Stimulated activated CD8-positive, alpha-beta memory T cell treated with anti-CD3 and anti-CD28 coated beads, Interleukin-7, amount 100 ng/mL, for 1 hour (primary cell): ENCODE data around the gene DTX3.
"Not testable (repeated sequence)": the region's sequence is repeated elsewhere in the genome, so short reads cannot be mapped to it uniquely, and the experiment has no call there.

Experiments
- DNase-seq, 2 donors: peaks; one replicate each; pipeline ENCODE4 v3.0.0-alpha.2; 2020; ENCODE audit warnings: low read depth in 2 of 2

Gene DTX3, protein sequence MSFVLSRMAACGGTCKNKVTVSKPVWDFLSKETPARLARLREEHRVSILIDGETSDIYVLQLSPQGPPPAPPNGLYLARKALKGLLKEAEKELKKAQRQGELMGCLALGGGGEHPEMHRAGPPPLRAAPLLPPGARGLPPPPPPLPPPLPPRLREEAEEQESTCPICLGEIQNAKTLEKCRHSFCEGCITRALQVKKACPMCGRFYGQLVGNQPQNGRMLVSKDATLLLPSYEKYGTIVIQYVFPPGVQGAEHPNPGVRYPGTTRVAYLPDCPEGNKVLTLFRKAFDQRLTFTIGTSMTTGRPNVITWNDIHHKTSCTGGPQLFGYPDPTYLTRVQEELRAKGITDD

DNA sequence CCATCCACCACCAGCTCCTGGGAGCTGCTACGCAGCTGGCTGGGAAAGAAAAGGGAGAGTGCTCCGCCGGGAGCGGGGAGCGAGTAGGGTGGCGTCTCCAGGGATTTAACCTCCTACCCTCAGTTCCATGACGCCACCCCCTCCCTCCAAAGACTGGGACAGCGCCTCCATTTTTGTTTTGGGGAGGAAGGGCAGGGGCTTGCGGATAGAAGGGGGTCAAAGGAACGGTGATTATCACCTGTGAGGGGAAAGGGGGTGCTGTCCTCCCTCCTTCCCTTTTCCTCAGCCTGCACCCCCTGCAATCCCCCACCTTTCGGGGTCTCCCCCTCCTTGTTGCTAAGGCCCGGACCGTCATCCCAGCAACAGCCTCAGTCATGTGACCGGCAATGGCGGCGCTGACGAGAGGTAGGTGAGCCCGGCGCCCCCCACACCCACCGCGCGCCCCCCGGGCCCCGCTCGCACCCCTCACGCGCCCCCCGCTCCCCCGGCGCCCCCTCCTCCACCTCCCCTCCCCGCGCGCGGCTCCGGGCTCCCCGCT, at the start of gene DTX3:
DTX3 (plus strand) TSS at position 371 of the 538 bp plus-strand sequence. CDS start 1,694 bp downstream, outside the sequence.
- no peak for DNase-seq

DNA sequence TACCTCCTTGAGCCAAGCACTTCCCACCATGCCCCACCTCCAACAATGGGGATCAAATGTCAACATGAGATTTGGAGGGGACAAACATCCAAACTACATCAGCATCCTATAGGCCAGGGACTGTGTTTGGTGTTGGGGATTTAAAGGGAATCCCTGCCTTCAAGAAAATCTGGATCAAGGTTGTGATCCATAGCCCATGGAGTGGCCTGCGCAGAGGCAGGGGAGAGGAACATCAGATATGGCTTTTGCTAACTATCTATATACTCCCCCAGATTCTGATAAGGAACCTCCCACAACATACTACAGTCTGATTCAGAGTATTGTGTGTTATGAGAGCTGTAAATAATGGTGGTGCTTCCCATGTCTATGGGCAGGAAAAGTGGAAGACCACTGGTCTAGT, 49.7 kb upstream of the DTX3 start:
- no peak for DNase-seq

GRCh38 chr12:57558864-57559263, 45.8 kb upstream of the DTX3 start:
- no peak for DNase-seq

GRCh38 chr12:57560516-57560915, 44.1 kb upstream of the DTX3 start:
- DNase-seq = no peak

GRCh38 chr12:57561117-57561516, 43.5 kb upstream of the DTX3 start:
- not testable (repeated sequence) for DNase-seq

DNA sequence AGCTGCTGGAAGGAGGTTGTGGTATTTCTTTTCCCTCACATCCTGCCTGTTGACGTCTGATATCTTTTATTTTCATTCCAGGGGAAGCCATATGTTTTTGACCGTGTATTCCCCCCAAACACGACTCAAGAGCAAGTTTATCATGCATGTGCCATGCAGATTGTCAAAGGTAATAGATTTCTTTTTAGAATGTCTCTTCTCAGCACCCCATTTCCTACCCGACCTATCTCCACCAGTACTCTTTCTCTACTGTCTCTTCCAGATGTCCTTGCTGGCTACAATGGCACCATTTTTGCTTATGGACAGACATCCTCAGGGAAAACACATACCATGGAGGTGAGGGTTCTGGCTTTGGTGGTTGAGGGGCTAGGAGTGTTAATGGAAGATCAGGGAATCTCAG, 41.3 kb upstream of the DTX3 start:
- DNase-seq = no peak

DNA sequence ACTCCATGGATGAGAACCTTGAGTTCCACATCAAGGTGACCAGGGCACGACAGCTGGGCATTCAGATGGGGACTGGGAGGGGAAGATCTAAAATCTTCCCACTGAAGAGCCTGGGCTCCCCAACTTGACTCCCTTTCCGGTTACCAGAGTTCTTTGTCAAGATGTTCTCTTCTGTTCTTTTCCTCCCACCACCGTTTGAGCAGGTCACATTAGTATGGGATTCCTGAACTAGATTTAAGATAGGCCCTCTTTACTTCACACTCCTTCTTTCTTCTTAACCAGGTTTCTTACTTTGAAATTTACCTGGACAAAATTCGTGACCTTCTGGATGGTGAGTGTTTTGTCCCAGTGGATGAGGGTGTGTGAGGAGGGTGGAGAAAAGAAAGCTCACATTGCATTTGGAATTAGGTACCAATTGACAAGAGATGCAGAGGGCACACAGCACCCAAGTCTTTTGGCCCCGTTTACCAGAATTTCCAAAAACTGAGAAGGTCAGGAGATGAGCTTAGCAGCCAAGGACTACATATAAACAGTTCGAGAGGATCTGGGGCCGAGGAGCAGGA, 40.4 kb upstream of the DTX3 start:
- no peak for DNase-seq

DNA sequence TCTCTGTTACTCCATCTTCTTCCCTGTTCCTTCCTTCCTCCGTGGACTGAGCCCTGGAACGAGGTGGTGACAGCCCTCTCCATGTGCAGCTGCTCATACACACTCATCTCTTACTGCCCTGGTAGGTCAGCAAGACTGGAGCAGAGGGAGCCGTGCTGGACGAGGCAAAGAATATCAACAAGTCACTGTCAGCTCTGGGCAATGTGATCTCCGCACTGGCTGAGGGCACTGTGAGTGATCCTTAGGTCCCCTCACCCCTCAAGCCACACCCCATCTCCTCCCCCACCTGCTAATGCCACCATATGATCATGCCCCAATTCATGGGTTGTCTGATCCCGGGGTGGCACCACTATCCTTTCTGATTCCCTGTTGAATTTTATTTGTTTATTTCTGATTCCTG, 35.8 kb upstream of the DTX3 start:
- no peak for DNase-seq

- no peak for DNase-seq
Observed at GRCh38 chr12:57569858-57570257, 34.8 kb upstream of the DTX3 start.

DNA sequence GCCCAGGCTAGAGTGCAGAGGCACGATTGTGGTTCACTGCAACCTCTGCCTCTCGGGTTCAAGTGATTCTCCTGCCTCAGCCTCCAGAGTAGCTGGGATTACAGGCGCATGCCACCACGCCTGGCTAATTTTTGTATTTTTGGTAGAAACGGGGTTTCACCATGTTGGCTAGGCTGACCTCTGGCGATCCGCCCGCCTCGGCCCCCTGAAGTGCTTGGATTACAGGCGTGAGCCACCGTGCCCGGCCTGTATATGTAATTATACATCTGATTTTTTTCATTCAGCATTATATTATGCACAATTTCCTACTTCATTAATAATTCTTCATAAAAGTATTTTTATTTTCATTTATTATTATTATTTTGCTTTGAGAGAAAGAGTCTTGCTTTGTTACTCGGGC, 34.2 kb upstream of the DTX3 start:
- not testable (repeated sequence) for DNase-seq

DNA sequence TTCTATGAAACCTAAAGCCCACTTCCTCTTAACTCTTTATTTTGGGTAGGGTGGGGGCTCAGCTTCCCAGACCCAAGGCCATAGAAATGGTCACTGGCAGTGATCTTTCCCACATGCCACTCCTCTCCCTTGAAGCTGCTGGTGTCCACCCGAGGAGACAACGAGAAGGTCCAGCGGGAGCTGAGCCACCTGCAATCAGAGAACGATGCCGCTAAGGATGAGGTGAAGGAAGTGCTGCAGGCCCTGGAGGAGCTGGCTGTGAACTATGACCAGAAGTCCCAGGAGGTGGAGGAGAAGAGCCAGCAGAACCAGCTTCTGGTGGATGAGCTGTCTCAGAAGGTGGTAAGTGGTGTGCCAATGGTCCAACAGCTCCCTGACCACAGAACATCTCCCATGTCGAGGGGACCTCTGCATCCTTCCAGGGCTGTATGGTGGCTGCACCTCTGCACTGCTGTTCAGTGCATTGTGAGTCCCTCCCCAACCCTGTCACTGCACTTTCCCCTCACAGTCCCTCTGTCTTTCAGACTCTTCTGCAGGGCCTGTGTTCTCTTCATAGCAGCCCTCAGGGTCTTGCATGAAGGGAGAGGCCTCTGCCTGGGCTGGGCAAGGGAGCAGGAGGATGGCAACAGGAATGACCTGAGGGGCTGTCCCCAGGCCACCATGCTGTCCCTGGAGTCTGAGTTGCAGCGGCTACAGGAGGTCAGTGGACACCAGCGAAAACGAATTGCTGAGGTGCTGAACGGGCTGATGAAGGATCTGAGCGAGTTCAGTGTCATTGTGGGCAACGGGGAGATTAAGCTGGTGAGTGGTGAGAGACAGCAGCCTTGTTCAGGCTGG, 32.5 kb upstream of the DTX3 start:
- DNase-seq = no peak

DNA sequence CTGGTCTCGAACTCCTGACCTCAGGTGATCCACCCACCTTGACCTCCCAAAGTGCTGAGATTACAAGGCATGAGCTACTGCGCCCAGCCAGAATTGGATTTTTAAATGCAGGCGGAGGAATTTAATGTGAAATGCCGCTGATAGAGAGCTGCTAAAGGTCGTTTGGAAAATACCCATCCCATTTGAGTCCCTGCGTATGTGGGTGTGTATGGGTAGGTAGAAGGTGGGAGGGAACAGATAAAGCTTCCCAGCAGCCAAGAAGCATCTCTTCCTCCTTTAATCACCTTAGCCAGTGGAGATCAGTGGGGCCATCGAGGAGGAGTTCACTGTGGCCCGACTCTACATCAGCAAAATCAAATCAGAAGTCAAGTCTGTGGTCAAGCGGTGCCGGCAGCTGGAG, 29.8 kb upstream of the DTX3 start:
- no peak for DNase-seq

DNA sequence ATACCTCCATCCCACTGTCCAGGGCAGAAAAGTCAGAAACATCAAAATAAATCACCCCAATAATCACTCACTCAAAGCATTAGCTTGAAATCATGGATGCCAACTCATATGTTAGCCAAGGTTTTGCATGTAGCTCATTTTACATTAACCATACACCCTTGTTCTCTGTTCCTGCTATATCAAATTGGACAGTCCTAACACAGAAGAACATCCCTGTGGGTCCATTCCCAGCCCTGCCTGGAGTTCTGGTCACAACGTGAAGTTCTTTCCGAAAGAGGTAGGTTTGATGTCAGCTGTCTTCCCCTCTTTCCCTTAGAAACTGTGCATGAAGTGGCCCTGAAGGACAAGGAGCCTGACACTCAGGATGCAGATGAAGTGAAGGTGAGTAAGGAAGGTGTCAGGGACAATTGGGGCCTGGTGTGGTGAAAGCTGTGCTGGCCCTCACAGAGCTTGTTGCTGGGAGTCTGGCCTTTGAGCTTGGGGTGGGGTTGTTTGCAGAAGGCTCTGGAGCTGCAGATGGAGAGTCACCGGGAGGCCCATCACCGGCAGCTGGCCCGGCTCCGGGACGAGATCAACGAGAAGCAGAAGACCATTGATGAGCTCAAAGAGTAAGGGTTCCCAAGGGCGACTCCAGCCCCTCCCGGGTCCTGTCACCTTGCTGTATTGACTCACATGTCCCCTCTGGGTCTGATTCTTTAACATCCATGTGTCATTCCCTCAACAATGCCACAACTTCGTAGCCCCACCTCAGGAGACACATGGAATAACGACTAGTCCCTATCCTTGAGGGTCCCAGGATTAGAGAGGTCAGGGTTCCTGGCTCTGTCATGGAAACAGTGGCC, 28.6 kb upstream of the DTX3 start:
- DNase-seq = no peak

DNA sequence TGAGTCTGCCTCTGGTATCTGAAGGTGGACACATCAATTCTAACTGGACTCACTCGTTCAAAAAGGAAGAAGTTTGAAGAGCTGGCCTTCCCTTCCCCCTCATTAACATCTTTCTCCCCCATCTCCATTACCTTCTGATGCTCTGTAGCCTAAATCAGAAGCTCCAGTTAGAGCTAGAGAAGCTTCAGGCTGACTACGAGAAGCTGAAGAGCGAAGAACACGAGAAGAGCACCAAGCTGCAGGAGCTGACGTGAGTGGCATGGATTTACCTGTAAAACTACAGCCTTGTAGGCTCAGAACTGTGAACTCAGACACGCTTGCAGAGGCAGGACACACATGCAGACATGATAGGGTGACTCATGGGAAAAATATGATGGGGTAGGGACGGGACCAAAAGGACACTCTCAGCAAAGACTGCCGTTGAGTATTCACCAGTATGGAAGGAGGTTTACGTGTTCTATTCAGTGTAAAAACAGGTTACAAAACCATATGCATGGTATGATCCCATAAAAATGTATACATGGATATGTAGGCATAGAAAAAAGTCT, 27.9 kb upstream of the DTX3 start:
- no peak for DNase-seq

- no peak for DNase-seq
Observed at GRCh38 chr12:57577981-57578758, 26.5 kb upstream of the DTX3 start.

- DNase-seq = no peak
Observed at GRCh38 chr12:57579011-57579410, 25.6 kb upstream of the DTX3 start.

GRCh38 chr12:57579677-57580465, 24.8 kb upstream of the DTX3 start:
- DNase-seq = no peak

DNA sequence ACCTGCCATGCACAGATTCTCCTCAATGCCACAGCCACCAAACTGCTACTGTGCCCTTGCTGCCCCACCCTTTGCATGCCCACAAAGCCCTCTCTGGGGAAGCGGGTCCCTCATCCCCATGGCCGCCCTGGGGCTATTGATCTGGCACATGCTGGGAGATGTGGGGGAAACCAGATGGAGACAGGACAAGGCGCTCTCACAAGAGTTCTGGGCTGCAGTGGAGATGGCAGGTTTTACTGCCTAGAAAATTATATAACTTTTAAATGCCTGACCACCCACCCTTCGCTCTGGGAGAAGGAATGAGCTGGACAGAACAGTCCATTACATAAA, 24.2 kb upstream of the DTX3 start:
- no peak for DNase-seq

- no peak for DNase-seq
Observed at GRCh38 chr12:57581802-57582201, 22.8 kb upstream of the DTX3 start.

DNA sequence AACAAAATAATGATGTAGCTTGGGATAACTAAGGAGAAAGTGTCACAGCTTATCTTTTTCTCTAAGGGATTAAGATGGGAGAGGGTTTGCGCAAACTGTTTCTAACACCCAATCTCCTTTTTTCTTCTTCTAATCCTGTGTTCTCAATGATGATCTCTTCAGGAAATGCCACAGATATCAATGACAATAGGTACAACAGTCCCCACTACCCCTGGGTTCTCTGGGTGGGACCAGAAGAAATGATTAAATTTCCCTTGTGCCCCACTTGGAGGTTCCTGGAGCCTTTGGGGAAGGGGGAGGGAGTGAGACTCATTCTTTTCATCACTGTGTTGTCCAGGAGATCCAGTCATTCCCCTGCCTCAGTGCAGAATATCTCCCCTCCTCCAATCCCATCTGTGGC, 22.2 kb upstream of the DTX3 start:
- no peak for DNase-seq
